HUDEP-2 (cell line): ENCODE data around the gene B3GNT5.

Experiments used
- DNase-seq, 76 experiments: peaks; one replicate each; lab custom pipeline; 2025; ENCODE audit not compliant: unreplicated experiment in 76 of 76; lab: John Stamatoyannopoulos, UW

Gene B3GNT5

DNA sequence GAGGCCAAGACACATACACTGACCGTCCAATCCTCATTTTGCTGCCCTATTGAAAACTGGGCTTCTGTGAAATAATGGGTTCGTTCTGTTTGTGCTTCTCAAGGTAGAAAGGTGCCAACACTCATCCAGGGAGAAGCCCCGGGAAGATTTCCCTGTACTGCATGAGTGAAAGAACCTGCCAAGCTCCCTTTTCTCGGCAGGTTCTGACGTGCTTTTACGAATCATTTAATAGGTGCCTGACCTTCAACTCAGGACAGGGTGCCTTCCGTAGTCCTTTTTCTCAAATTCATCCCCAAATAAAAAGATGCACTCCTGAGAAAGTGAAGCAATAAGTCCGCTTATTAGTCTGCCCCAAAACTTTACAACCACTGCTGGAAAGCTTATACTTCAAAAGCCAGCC is 64.2 kb downstream of the B3GNT5 start:
- DNase-seq: no peak

DNA sequence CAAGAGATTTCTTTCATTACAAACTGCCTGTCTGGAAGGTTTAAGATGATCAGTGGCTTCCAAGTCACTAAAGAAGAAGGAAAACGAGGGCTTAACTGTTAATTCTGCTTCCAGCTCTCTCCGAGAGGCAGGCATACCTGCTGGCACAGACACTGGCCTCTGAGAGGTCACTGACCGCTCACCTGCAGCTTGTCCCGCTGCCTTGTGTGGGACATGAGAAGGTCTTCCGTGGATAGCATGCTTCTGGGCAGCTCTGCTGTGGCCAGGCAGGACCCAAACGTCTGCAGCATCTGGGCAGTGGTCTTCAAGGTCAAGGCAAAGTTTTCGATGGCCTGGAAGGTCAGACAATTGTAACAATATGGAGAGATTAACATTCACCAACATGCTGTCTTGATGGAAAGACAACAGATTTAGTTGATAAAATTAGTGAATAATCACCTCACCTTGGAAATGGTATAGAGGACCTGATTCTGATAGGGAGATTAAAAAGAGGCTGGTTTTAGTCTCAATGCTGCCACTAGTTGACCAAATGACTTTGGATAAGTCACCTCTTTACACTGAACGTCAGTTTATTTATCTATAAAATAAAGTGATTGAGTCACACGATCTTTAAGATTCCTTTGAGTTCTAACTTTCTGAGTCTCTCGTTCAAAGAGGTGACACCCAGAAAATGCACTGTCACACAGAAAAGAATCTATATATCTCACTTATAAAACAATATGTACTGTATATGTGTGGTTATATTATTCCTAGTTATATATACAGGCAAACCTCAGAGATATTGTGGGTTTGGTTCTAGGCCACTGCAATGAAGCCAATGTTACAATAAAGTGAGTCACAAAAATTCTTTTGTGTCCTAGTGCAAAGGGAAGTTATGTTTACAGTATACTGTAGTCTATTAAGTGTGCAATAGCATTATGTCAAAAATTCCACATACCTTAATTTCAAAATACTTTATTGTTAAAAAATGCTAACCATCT is 65.1 kb downstream of the B3GNT5 start:
- DNase-seq: no peak

DNA sequence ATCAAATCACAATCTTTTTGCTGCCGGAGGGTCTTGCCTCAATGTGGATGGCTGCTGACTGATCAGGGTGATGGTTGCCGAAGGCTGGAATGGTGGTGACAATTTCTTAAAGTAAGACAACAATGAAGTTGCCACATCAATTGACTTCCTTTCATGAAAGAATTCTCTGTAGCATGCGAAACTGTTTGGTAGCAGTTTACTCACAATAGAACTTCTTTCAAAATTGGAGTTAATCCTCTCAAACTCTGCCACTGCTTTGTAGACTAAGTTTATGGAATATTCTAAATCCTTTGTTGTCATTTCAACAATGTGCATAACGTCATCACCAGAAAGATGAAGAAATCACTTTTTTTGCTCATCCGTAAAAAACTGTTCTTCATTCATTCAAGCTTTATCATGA is 65.8 kb downstream of the B3GNT5 start:
- DNase-seq: no peak

DNA sequence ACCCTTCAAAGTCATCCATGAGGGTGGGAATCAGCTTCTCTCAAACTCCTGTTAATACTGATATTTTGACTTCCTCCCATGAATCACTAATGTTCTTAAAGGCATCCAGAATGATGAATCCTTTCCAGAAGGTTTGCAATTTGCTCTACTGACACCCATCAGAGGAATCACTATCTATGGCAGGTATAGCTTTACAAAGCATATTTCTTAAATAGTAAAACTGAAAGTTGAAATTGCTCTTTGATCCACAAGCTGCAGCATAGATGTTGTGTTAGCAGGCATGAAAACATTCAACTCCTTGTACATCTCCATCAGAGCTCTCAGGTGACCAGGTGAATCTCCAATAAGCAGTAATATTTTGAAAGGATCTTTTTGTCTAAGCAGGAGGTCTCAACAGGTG is 66.3 kb downstream of the B3GNT5 start:
- no peak for DNase-seq
